A549 (cell line): ENCODE measurements around the gene PDE4C. TPM values are rescaled to one million over a fixed set of nuclear protein-coding genes. Genes with fewer than 3 reads are reported as not detected.

Experiments used
- ATAC-seq, 2 experiments: fragments of 200-7000 bp in 1 of 2; fragments of >200 bp in 1 of 2; cut with Nextera tagmentation in 1 of 2; cut with Tn5 transposase in 1 of 2; 3 replicates each; pipeline versions ENCODE4 v1.8.0 to v1.9.1; 2018 to 2020; ENCODE audit warnings: mild to moderate bottlenecking in 1 of 2, moderate library complexity in 1 of 2
- CTCF ChIA-PET: fragments of 300-600 bp; sonication (Branson Sonifier 250); formaldehyde crosslinking; extraction: SDS; loops from one replicate; lab custom pipeline; 2021; ENCODE audit warnings: antibody characterized with exemption, inconsistent platforms; lab: Yijun Ruan, JAX
- POLR2A ChIA-PET: fragments of 350-600 bp; formaldehyde crosslinking; extraction: SDS; loops from one replicate; lab custom pipeline; 2021; ENCODE audit warnings: antibody characterized with exemption, inconsistent platforms; lab: Yijun Ruan, JAX
- DNase-seq, 2 experiments: peaks; one replicate each; pipeline versions ENCODE4 v3.0.0 to v3.0.0-alpha.2; 2011 to 2016; ENCODE audit warnings: low read depth in 1 of 2, low spot score in 1 of 2
- FAIRE-seq: peaks from 2 replicates; lab custom pipeline; 2011; peaks lifted over from hg19 to GRCh38; lab: Jason Lieb, UNC
- H3K27ac ChIP-seq, 2 experiments: fragments of >200 bp; sonication (Bioruptor Twin); formaldehyde crosslinking; 3 replicates each; pipeline ENCODE4 v1.5.1; 2016 to 2017
- H3K4me1 ChIP-seq: fragments of >200 bp; sonication (Bioruptor Twin); formaldehyde crosslinking; 3 replicates; pipeline ENCODE4 v1.6.1; 2016
- H3K4me2 ChIP-seq: fragments of >200 bp; sonication (Bioruptor Twin); formaldehyde crosslinking; 3 replicates; pipeline ENCODE4 v1.6.1; 2016
- H3K4me3 ChIP-seq: fragments of >200 bp; sonication (Bioruptor Twin); formaldehyde crosslinking; 3 replicates; pipeline ENCODE4 v1.5.1; 2016
- H3K9me3 ChIP-seq: fragments of >200 bp; sonication (Bioruptor Twin); formaldehyde crosslinking; 3 replicates; pipeline ENCODE4 v1.6.1; 2016
- CTCF ChIP-seq: fragments of >200 bp; sonication (Bioruptor Twin); formaldehyde crosslinking; IDR thresholded peaks from 3 replicates; pipeline ENCODE4 v1.5.1; 2016
- ESRRA ChIP-seq: fragments of 150-350 bp; IDR thresholded peaks from 2 replicates; pipeline ENCODE4 v1.6.1; 2014; ENCODE audit warnings: mild to moderate bottlenecking, low read length, borderline replicate concordance
- HMGXB4 ChIP-seq: fragments of 250-450 bp; sonication (Bioruptor Pico); IDR thresholded peaks from 2 replicates; pipeline ENCODE4 v1.5.0; 2021; ENCODE audit warnings: mild to moderate bottlenecking, moderate library complexity, borderline replicate concordance
- HOXB13 ChIP-seq: fragments of 250-450 bp; sonication (Bioruptor Pico); IDR thresholded peaks from 2 replicates; pipeline ENCODE4 v1.5.0; 2020; ENCODE audit warnings: low read depth, mild to moderate bottlenecking, moderate library complexity
- HOXB5 ChIP-seq: fragments of 250-450 bp; sonication (Bioruptor Pico); IDR thresholded peaks from 2 replicates; pipeline ENCODE4 v1.5.0; 2020; ENCODE audit warnings: mild to moderate bottlenecking, moderate library complexity
- JUN ChIP-seq, 2 experiments: fragments of >200 bp; sonication (Bioruptor Twin); formaldehyde crosslinking; IDR thresholded peaks; 2 replicates in 1 of 2; 3 replicates in 1 of 2; pipeline ENCODE4 v1.6.1; 2016 to 2017
- KDM1A ChIP-seq: fragments of 200-600 bp; sonication (generic); IDR thresholded peaks from 2 replicates; pipeline ENCODE4 v1.6.1; 2016; ENCODE audit warnings: low read depth, mild to moderate bottlenecking
- KDM5A ChIP-seq: fragments of 200-600 bp; sonication (generic); IDR thresholded peaks from 2 replicates; pipeline ENCODE4 v1.6.1; 2016; ENCODE audit warnings: antibody characterized with exemption, mild to moderate bottlenecking
- MAFK ChIP-seq: fragments of 450-650 bp; IDR thresholded peaks from 2 replicates; pipeline ENCODE4 v1.6.1; 2014; ENCODE audit not compliant: partially characterized antibody
- POLR2A ChIP-seq: IDR thresholded peaks from 2 replicates; pipeline ENCODE4 v1.6.1; 2012; ENCODE audit warnings: mild to moderate bottlenecking, low read length
- POLR2AphosphoS2 ChIP-seq: conservative IDR thresholded peaks from 2 replicates; pipeline ENCODE4 v1.6.1; 2012; ENCODE audit warnings: low read length, improper control_type of control experiment, inconsistent platforms
- RAD21 ChIP-seq, 2 experiments: fragments of >200 bp in 1 of 2; sonication (Bioruptor Twin) in 1 of 2; formaldehyde crosslinking in 1 of 2; IDR thresholded peaks in 1 of 2; conservative IDR thresholded peaks in 1 of 2; 2 replicates in 1 of 2; 3 replicates in 1 of 2; pipeline ENCODE4 v1.6.1; 2012 to 2018; ENCODE audit warnings: inconsistent platforms in 1 of 2
- RARB ChIP-seq: fragments of 250-450 bp; sonication (Bioruptor Pico); IDR thresholded peaks from 2 replicates; pipeline ENCODE4 v1.8.0; 2021; ENCODE audit warnings: mild to moderate bottlenecking, moderate library complexity
- RCOR1 ChIP-seq: fragments of 150-350 bp; IDR thresholded peaks from 2 replicates; pipeline ENCODE4 v1.6.1; 2014; ENCODE audit warnings: antibody characterized with exemption, low read length, low read depth
- REST ChIP-seq: fragments of 200-600 bp; sonication (generic); IDR thresholded peaks from 2 replicates; pipeline ENCODE4 v1.6.1; 2016; ENCODE audit warnings: antibody characterized with exemption, mild to moderate bottlenecking, moderate library complexity
- RFX5 ChIP-seq: fragments of 450-650 bp; IDR thresholded peaks from 2 replicates; pipeline ENCODE4 v1.7.1; 2014; ENCODE audit warnings: antibody characterized with exemption, mild to moderate bottlenecking, moderate library complexity
- SMC3 ChIP-seq: fragments of >200 bp; sonication (Bioruptor Twin); formaldehyde crosslinking; IDR thresholded peaks from 3 replicates; pipeline ENCODE4 v1.6.1; 2018; ENCODE audit warnings: inconsistent platforms
- SREBF2 ChIP-seq: fragments of 450-650 bp; IDR thresholded peaks from 2 replicates; pipeline ENCODE4 v1.6.1; 2014; ENCODE audit warnings: mild to moderate bottlenecking, moderate library complexity
- ZFP36 ChIP-seq: fragments of 450-650 bp; IDR thresholded peaks from 2 replicates; pipeline ENCODE4 v1.6.1; 2014; ENCODE audit warnings: borderline replicate concordance; ENCODE audit not compliant: partially characterized antibody
- ZNF302 ChIP-seq: fragments of 250-450 bp; sonication (Bioruptor Pico); IDR thresholded peaks from 2 replicates; pipeline ENCODE4 v1.9.0; 2021; ENCODE audit warnings: inconsistent platforms, mild to moderate bottlenecking, moderate library complexity
- ZSCAN20 ChIP-seq: fragments of 250-450 bp; sonication (Bioruptor Pico); IDR thresholded peaks from 2 replicates; pipeline ENCODE4 v1.8.0; 2022; ENCODE audit warnings: mild to moderate bottlenecking, moderate library complexity
- WGBS: methylation state at CpG from one replicate; pipeline ENCODE4 v1.1.6; 2017; ENCODE audit errors: missing lambda C conversion rate; 5-methylcytosine and 5-hydroxymethylcytosine counted together
- polyA plus RNA-seq, 4 experiments: library from polyadenylated mRNA; depleted of rRNA in 3 of 4; stranded (reverse); fragments of >200 nt; fragmentation: RNase III in 1 of 4; extraction: RNeasy Plus Mini Kit Qiagen cat#74134 plus additional on column Dnase treatment in 1 of 4; gene quantifications; 2 replicates in 3 of 4; 3 replicates in 1 of 4; pipeline ENCODE4 v1.2.3, GENCODE V29; 2011 to 2017

PDE4C gene
- polyA plus RNA-seq, 2 of the 4 experiments (the other 2 are of a cell fraction): 0.25 to 0.65 TPM

GRCh38 chr19:18229915-18230314 is 3.7 kb upstream of the PDE4C start:
- Histone ChIP-seq H3K4me1 (peaks cover 24% of the 10 kb centered on the region), H3K27ac (no peak overlapping the region), H3K4me2 (no peak overlapping the region), H3K4me3 (no peak overlapping the region), H3K9me3 (no peaks in the 10 kb centered on the region)
- ChIA-PET POLR2A (no interaction called here), CTCF (interaction anchor here (1.1 to 4.7 kb wide), 4 partner anchors 9 to 284 kb away, joined by 3 to 34 read pairs (median 4); no protein-coding TSS in a partner anchor)
- ATAC-seq: no peak
- TF ChIP-seq HMGXB4 (CRISPR knock-in tag): no peak
- no peak for TF ChIP-seq SMC3
- TF ChIP-seq POLR2A: no peak
- peak; percentile 78 for TF ChIP-seq ZFP36
- TF ChIP-seq JUN (IDR thresholded peaks at IDR 0.05): no peak
- DNase-seq: no peak
- no peak for FAIRE-seq
- 57% methylated on average over 2 of the region's 4 CpGs for WGBS

GRCh38 chr19:18229474-18229873 is 3.2 kb upstream of the PDE4C start:
- WGBS: 12% methylated on average over 5 of the region's 5 CpGs
- Histone ChIP-seq H3K27ac (no peak overlapping the region), H3K4me2 (no peak overlapping the region), H3K4me3 (no peak overlapping the region), H3K9me3 (no peaks in the 10 kb centered on the region), H3K4me1 (peaks cover 26% of the 10 kb centered on the region)
- ATAC-seq: no peak
- no peak for DNase-seq
- POLR2A ChIA-PET: no interaction called here
- TF ChIP-seq CTCF (peak; percentile 40), SMC3 (no peak), RAD21 (conservative IDR thresholded peaks at IDR 0.05 in 1 of 2, IDR thresholded peaks at IDR 0.05 in 1 of 2) (peak in 1 of 2 experiments; percentile 13; a peak in 1 of 5 replicates), KDM1A (peak; percentile 69; the same call in 1 of the 2 replicates), ZSCAN20 (CRISPR knock-in tag) (no peak)
- FAIRE-seq: no peak
- CTCF ChIA-PET: interaction anchor here (1.0 to 1.7 kb wide), 3 partner anchors 11 to 35 kb away, joined by 3 to 4 read pairs (median 4); no protein-coding TSS in a partner anchor

GRCh38 chr19:18227781-18228271 is 1.6 kb upstream of the PDE4C start:
- no peak overlapping the region for H3K27ac ChIP-seq
- POLR2A ChIA-PET: no interaction called here

More at GRCh38 chr19:18227781-18228271, 1.6 kb upstream of the PDE4C start:
- FAIRE-seq (no peak), DNase-seq (no peak), ATAC-seq (no peak)
- Histone ChIP-seq H3K4me2 (no peak overlapping the region), H3K9me3 (no peaks in the 10 kb centered on the region), H3K4me3 (no peak overlapping the region), H3K4me1 (peaks cover 24% of the 10 kb centered on the region)
- WGBS: 39% methylated on average over 6 of the region's 6 CpGs
- CTCF ChIA-PET: interaction anchor here (1.7 kb wide), 1 partner anchor 33 kb away, joined by 4 read pairs; no protein-coding TSS in a partner anchor
- TF ChIP-seq HOXB5 (no peak), RCOR1 (no peak), MAFK (no peak), ESRRA (no peak), SREBF2 (no peak), RARB (CRISPR knock-in tag) (no peak), POLR2AphosphoS2 (no peak), HOXB13 (CRISPR knock-in tag) (no peak), REST (no peak), ZNF302 (CRISPR knock-in tag) (no peak), RFX5 (no peak), KDM5A (no peak)
